ENCODE measurements around the gene FAM20C.

DNA sequence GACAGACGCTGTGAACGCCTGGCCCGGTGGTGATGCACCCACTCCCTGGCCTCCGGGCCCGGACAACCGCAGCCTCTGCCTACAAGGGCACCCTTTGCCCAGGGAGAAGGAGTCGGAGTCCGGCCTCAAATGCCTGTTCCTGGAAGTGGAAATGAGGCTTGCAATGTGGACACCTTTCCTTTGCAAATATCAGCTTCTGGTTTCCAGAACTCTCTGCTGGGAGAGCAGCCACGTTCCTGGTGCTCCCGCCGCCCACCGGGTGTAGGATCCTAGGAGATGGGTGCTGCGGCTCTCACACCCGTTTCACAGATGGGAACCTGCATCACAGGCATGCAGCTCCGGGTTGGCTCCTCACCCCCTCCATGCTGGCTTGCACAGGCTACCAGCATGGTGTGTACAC is 100.5 kb downstream of the FAM20C start:
- TF ChIP-seq, protein P1, sequence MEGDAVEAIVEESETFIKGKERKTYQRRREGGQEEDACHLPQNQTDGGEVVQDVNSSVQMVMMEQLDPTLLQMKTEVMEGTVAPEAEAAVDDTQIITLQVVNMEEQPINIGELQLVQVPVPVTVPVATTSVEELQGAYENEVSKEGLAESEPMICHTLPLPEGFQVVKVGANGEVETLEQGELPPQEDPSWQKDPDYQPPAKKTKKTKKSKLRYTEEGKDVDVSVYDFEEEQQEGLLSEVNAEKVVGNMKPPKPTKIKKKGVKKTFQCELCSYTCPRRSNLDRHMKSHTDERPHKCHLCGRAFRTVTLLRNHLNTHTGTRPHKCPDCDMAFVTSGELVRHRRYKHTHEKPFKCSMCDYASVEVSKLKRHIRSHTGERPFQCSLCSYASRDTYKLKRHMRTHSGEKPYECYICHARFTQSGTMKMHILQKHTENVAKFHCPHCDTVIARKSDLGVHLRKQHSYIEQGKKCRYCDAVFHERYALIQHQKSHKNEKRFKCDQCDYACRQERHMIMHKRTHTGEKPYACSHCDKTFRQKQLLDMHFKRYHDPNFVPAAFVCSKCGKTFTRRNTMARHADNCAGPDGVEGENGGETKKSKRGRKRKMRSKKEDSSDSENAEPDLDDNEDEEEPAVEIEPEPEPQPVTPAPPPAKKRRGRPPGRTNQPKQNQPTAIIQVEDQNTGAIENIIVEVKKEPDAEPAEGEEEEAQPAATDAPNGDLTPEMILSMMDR (IDR thresholded peaks at IDR 0.05; ENCODE audit: insufficient read depth, low read depth, low read length), result no peak
- no peak for TF ChIP-seq EZH2 (IDR thresholded peaks at IDR 0.05; ENCODE audit: insufficient read depth, low read length)

Measured in astrocyte (in vitro differentiated cells and primary cell).